GM18867 (cell line): ENCODE data around the gene TMEM132A.

Experiments used
- ATAC-seq: cut with Tn5 transposase; IDR thresholded peaks from one replicate; pipeline ENCODE4 v1.9.1; 2021; ENCODE audit warnings: mild to moderate bottlenecking, moderate library complexity; ENCODE audit not compliant: unreplicated experiment

Gene TMEM132A, protein sequence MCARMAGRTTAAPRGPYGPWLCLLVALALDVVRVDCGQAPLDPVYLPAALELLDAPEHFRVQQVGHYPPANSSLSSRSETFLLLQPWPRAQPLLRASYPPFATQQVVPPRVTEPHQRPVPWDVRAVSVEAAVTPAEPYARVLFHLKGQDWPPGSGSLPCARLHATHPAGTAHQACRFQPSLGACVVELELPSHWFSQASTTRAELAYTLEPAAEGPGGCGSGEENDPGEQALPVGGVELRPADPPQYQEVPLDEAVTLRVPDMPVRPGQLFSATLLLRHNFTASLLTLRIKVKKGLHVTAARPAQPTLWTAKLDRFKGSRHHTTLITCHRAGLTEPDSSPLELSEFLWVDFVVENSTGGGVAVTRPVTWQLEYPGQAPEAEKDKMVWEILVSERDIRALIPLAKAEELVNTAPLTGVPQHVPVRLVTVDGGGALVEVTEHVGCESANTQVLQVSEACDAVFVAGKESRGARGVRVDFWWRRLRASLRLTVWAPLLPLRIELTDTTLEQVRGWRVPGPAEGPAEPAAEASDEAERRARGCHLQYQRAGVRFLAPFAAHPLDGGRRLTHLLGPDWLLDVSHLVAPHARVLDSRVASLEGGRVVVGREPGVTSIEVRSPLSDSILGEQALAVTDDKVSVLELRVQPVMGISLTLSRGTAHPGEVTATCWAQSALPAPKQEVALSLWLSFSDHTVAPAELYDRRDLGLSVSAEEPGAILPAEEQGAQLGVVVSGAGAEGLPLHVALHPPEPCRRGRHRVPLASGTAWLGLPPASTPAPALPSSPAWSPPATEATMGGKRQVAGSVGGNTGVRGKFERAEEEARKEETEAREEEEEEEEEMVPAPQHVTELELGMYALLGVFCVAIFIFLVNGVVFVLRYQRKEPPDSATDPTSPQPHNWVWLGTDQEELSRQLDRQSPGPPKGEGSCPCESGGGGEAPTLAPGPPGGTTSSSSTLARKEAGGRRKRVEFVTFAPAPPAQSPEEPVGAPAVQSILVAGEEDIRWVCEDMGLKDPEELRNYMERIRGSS

GRCh38 chr11:60924110-60924905 is at the start of gene TMEM132A:
Gene TMEM132A (plus strand): TSS chr11:60924460. CDS start chr11:60924634, 174 bp downstream.
- ATAC-seq = no peak

DNA sequence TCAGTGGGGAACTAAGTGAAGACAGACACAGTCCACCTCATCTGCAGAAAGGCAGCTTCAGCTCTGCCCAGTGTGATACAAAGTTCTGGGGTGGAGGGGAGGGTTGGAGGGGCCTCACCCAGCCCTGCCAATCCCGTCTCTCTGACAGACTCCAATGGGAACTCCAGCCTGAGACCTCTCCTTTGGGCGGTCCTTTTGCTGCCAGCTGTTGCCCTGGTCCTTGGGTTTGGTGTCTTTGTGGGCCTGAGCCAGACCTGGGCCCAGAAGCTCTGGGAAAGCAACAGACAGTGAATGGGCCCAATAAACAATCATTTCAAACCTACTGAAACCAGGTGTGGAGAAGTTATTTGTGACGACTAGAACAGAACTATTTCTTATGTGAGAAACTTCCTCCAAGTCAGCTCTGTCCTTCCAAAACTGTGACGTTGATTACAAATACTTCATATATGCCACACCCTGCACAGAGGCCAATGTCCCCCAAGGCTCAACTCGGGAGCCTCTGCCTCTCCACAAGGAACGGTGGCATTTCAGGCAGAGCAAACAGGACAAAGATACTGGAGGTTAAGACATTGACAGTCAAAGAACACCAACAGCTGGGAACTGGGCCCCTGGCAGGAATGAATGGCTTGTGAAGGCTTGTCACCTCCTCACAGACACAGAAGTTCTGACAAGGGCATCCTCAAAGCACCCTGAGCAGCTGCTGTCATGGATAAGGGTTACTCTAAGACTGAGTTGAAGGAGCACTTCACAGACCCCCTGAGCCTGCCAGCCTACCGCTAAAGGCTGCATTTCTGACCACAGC is 48.7 kb upstream of the TMEM132A start:
- no peak for ATAC-seq

- no peak for ATAC-seq
Measured at GRCh38 chr11:60876168-60876485, 48.1 kb upstream of the TMEM132A start.

DNA sequence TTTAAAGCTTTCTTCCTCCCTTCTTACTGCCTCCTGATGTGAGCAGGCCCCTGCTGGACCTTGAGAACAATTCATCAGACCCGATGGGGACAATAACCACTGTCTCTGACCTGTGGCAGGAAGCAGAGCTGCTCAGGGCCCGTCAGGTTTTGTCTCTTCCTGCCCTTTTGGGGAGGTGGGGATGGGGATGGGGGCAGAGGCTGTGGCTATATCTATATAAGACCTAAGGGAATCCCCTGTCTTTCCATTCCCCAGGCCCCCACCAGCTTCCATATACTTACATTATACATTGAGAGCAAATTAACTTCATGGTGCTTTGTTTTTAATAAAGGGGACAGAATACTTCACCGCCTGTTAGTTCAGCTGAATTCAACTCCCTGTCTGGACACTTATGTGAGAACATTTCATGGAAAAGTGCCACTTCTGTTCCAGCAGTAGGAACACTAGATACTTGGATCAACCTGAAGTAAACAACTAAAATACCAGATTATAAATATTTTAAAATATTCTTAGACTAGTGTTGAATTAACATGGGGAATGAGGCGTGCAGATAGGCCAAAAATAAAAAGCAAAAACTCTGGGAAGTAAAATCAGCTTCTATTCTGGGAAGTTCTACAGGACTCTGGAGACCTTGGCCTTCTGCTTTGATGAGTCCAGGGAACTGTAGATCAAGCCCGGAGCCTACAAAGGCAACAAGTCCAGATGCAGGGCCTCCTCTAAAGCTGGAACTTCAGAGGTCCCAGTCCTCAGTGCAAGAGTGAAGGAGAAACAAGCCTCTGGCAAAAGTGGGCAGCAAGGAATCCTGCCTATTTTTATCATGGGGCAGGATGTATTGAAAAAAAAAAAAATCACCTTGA is 45.8 kb upstream of the TMEM132A start:
- ATAC-seq = no peak

GRCh38 chr11:60879104-60879503 is 45.2 kb upstream of the TMEM132A start:
- no peak for ATAC-seq

- no peak for ATAC-seq
Measured at GRCh38 chr11:60879971-60880588, 44.2 kb upstream of the TMEM132A start.

- no peak for ATAC-seq
Measured at GRCh38 chr11:60880643-60881282, 43.5 kb upstream of the TMEM132A start.

GRCh38 chr11:60887556-60887955 is 36.7 kb upstream of the TMEM132A start:
- peak; percentile 62 for ATAC-seq

DNA sequence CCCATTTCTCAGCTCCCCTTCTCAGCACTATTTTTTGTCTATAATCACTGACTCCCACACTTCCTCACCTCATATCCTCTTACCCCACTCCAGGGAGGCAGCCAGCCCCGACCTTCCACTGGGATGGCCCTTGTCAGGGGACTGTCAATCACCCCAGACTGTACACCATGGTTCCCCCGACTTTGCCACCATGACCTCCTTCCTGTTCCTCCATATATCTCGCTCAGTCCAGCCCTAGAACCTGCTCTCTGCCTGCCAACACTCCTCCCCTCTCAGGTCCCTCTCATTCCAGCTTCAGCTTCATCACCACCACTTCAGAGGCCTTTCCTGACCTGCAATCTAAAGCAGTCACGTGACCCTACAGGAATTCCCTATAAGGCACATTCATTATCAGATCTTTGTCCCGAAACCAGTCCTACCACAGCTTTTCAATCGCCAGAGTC is 34.4 kb upstream of the TMEM132A start:
- ATAC-seq = no peak

DNA sequence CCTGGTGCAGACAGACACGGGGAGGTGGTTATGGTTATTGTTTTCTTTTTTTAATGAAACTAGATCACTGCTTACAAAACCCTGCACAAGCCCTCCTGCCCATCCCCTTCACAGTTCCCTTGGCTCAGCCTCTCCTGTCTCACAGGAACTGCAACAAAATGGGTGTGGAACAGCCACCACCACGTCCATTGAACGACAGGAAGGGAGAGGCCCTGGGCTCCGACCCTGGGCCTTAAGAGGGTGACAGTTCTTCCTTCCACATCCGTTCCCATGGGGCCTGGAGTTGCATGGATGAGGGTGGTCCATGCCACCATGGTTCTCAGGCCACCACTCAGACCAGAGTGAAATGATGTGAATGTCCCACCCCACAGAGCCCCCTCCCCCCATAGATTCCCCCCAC is 33.6 kb upstream of the TMEM132A start:
- ATAC-seq = no peak

DNA sequence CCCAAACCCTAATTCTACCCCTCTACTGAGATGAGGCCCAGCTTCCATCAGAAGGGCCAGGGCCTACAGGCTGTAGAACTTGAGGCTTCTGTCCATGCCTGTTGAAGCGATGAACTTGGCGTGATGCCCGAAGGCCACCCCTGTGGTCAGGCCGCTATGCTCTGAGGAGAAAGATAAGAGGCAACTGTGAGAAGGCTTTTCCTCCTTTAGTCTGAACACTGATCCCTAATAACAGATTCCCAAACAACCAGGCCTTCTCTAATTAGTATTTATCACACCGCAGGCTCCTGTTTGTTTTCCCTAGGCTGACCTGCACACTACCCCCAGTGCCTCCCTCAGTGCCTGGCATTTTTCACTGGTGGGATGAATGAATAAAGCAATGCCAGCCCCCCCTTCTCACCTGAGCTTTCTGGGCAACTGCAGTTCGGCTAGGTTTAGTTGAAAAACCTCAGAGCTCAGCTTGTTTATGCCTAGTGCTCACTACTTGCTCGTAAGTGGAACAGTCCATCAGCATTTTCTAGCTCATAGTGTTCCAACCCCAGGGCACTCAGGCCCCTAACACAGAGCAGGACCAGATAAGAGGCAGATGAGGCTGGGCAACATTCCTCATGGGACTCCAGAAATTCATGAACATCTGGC is 33.0 kb upstream of the TMEM132A start:
- ATAC-seq = no peak

- ATAC-seq = no peak
Measured at GRCh38 chr11:60895687-60896086, 28.6 kb upstream of the TMEM132A start.

DNA sequence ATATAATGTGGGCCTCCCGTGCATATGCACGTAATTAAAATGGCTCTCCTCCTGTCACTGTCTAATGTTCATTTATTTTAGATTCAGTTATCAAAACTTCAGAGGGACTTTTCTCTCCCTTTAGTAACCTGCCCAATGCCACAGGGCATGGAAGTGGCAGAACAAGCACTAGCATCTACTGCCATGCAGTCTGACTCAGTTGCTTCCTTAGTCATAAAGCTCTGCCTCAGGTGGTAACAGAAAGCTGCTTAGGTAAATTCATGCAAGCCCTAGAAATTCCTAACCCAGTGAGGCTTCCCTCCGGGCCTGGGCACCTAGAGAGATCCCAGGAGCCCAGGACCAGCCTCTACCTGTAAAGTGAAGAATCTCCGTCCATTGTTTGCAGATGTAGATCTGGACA is 26.8 kb upstream of the TMEM132A start:
- ATAC-seq = no peak

GRCh38 chr11:60899046-60899936 is 25.0 kb upstream of the TMEM132A start:
- ATAC-seq = no peak

GRCh38 chr11:60899977-60900376 is 24.3 kb upstream of the TMEM132A start:
- ATAC-seq = no peak

DNA sequence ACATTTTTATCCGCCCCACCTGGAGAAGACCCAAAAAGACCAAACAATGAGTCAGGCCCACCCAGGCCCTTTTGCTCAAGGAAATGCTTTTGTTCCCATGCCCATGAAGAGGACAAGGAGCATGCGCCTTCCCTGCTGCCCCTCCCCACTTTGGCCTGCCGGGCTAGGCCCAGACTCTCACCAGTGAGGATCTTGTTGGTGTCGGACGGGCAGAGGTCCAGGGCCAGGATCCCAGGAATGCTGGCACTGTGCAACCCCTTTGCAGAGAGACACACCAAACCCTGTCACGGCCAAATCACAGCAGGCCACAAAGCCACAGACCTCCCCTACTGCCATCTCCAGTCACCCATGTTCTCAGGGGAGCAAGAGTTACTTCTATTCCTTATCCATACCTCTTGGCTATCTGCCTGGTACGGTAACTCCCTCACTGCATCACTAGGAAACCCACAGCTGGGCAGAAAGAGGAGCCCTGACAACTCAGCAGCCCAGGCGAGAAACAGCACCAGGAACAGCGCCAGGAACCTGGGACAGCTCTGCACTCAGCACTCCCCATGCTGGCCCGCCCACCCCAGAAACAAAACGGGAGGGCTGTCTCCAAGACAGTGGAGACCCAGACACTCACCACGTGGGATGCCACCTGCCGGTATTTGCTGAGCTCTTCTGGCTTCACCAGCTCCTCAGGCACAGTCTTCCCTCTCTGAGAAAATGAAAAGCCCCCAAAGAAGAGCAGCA is 23.4 kb upstream of the TMEM132A start:
- no peak for ATAC-seq
